SK-N-SH (cell line): ENCODE data around the gene ABCF3. TPM values are rescaled to one million over a fixed set of nuclear protein-coding genes. Genes with fewer than 3 reads are reported as not detected.

Experiments
- CTCF ChIA-PET: fragments of 300-600, 350-600 bp; formaldehyde crosslinking; extraction: SDS; loops from one replicate; lab custom pipeline; 2021; lab: Yijun Ruan, JAX
- POLR2A ChIA-PET: fragments of 350-600 bp; sonication (Branson Sonifier 250); formaldehyde crosslinking; extraction: SDS; loops from one replicate; lab custom pipeline; 2020; ENCODE audit warnings: antibody characterized with exemption, inconsistent platforms; lab: Yijun Ruan, JAX
- DNase-seq: peaks from one replicate; pipeline ENCODE4 v3.0.0; 2012
- H2AFZ ChIP-seq: fragments of 200-600 bp; sonication (generic); 2 replicates; pipeline ENCODE4 v1.8.1; 2016; ENCODE audit warnings: antibody characterized with exemption, mild to moderate bottlenecking, low read depth
- H3F3A ChIP-seq: fragments of 200-600 bp; sonication (generic); replicated peaks from 2 replicates; pipeline ENCODE3; 2016; ENCODE audit warnings: antibody characterized with exemption, mild to moderate bottlenecking; ENCODE audit not compliant: insufficient read depth
- H3K27ac ChIP-seq, 2 experiments: fragments of 200-500 bp in 1 of 2; fragments of 200-600 bp in 1 of 2; sonication (Bioruptor generic) in 1 of 2; sonication (generic), shearing (Covaris generic) in 1 of 2; 2 replicates each; pipeline versions ENCODE4 v1.5.1 to v1.6.1; 2014 to 2016; ENCODE audit warnings: low read depth in 2 of 2, inconsistent platforms in 1 of 2, low read length in 1 of 2, mild to moderate bottlenecking in 1 of 2, mixed read lengths in 1 of 2
- H3K27me3 ChIP-seq: fragments of 200-600 bp; sonication (generic), shearing (Covaris generic); 2 replicates; pipeline ENCODE4 v1.6.1; 2016; ENCODE audit warnings: mixed run types; ENCODE audit not compliant: insufficient read depth
- H3K36me3 ChIP-seq, 2 experiments: fragments of 200-500 bp in 1 of 2; fragments of 200-600 bp in 1 of 2; sonication (Bioruptor generic) in 1 of 2; sonication (generic) in 1 of 2; replicated peaks in 1 of 2; 2 replicates each; pipeline versions ENCODE3 to v1.5.1; 2014 to 2016; ENCODE audit warnings: low read length in 1 of 2, mild to moderate bottlenecking in 1 of 2; ENCODE audit not compliant: insufficient read depth in 2 of 2, control insufficient read depth in 1 of 2
- H3K4me1 ChIP-seq, 2 experiments: fragments of 200-500 bp in 1 of 2; fragments of 200-600 bp in 1 of 2; sonication (Bioruptor generic) in 1 of 2; sonication (generic), shearing (Covaris generic) in 1 of 2; 2 replicates each; pipeline versions ENCODE4 v1.5.1 to v1.6.1; 2014 to 2016; ENCODE audit warnings: low read depth in 1 of 2, low read length in 1 of 2, mixed run types in 1 of 2; ENCODE audit not compliant: insufficient read depth in 2 of 2, control insufficient read depth in 1 of 2
- H3K4me2 ChIP-seq: fragments of 200-600 bp; sonication (generic), shearing (Covaris generic); 2 replicates; pipeline ENCODE4 v1.6.1; 2017; ENCODE audit warnings: mixed run types
- H3K4me3 ChIP-seq, 2 experiments: fragments of 200-500 bp in 1 of 2; fragments of 200-600 bp in 1 of 2; sonication (Bioruptor generic) in 1 of 2; sonication (generic), shearing (Covaris generic) in 1 of 2; 2 replicates each; pipeline versions ENCODE4 v1.5.1 to v1.8.1; 2014 to 2016; ENCODE audit warnings: low read depth in 2 of 2, inconsistent platforms in 1 of 2, low read length in 1 of 2, mild to moderate bottlenecking in 1 of 2, mixed read lengths in 1 of 2, moderate library complexity in 1 of 2
- H3K79me2 ChIP-seq: fragments of 200-600 bp; sonication (generic); 2 replicates; pipeline ENCODE4 v1.8.1; 2017; ENCODE audit warnings: mild to moderate bottlenecking; ENCODE audit not compliant: insufficient read depth
- H3K9ac ChIP-seq: fragments of 200-600 bp; sonication (generic); 2 replicates; pipeline ENCODE4 v1.6.1; 2017; ENCODE audit warnings: mixed run types
- H3K9me2 ChIP-seq: fragments of 200-600 bp; sonication (generic); 2 replicates; pipeline ENCODE4 v1.6.1; 2017; ENCODE audit warnings: mixed run types
- H3K9me3 ChIP-seq: fragments of 200-600 bp; sonication (generic); 2 replicates; pipeline ENCODE4 v1.6.1; 2017; ENCODE audit warnings: mixed run types, mild to moderate bottlenecking, moderate library complexity
- H4K20me1 ChIP-seq: fragments of 200-600 bp; sonication (generic); 2 replicates; pipeline ENCODE4 v1.6.1; 2017; ENCODE audit warnings: mild to moderate bottlenecking, mixed run types; ENCODE audit not compliant: insufficient read depth
- CHD2 ChIP-seq: fragments of 150-350 bp; IDR thresholded peaks from 2 replicates; pipeline ENCODE4 v1.6.1; 2018; ENCODE audit warnings: low read length; ENCODE audit not compliant: partially characterized antibody
- ELF1 ChIP-seq: IDR thresholded peaks from 2 replicates; pipeline ENCODE4 v1.4.0; 2012
- EP300 ChIP-seq, 2 experiments: IDR thresholded peaks; 2 replicates each; pipeline versions ENCODE4 v1.4.0 to v1.6.1; 2012; ENCODE audit warnings: borderline replicate concordance in 1 of 2, low read depth in 1 of 2, low read length in 1 of 2
- FOSL2 ChIP-seq: IDR thresholded peaks from 2 replicates; pipeline ENCODE4 v1.4.0; 2012; ENCODE audit warnings: low read depth, mild to moderate bottlenecking, moderate library complexity, borderline replicate concordance
- FOXJ3 ChIP-seq: sonication (generic); formaldehyde crosslinking; IDR thresholded peaks from 2 replicates; pipeline ENCODE4 v1.5.1; 2020; ENCODE audit warnings: mild to moderate bottlenecking, missing genetic modification reagents
- GABPA ChIP-seq: IDR thresholded peaks from 2 replicates; pipeline ENCODE4 v1.4.0; 2012; ENCODE audit warnings: low read depth, mild to moderate bottlenecking
- JUND ChIP-seq: IDR thresholded peaks from 2 replicates; pipeline ENCODE4 v1.4.0; 2012
- MEF2A ChIP-seq: IDR thresholded peaks from 2 replicates; pipeline ENCODE4 v1.4.0; 2012; ENCODE audit warnings: low read depth, borderline replicate concordance
- POLR2AphosphoS5 ChIP-seq: IDR thresholded peaks from 2 replicates; pipeline ENCODE4 v1.6.1; 2012; ENCODE audit warnings: low read depth, low read length
- RAD21 ChIP-seq: IDR thresholded peaks from 2 replicates; pipeline ENCODE4 v1.6.1; 2012; ENCODE audit warnings: mild to moderate bottlenecking, low read length
- SMC3 ChIP-seq: IDR thresholded peaks from 2 replicates; pipeline ENCODE4 v1.6.1; 2012; ENCODE audit warnings: low read depth, low read length, improper control_type of control experiment
- TAF1 ChIP-seq: IDR thresholded peaks from 2 replicates; pipeline ENCODE4 v1.6.1; 2012; ENCODE audit warnings: low read depth, mild to moderate bottlenecking, low read length, moderate library complexity, borderline replicate concordance
- TEAD4 ChIP-seq: IDR thresholded peaks from 2 replicates; pipeline ENCODE4 v1.4.0; 2012; ENCODE audit warnings: mild to moderate bottlenecking, borderline replicate concordance; ENCODE audit not compliant: insufficient read depth
- YY1 ChIP-seq: IDR thresholded peaks from 2 replicates; pipeline ENCODE4 v1.4.0; 2012; ENCODE audit warnings: low read depth, mild to moderate bottlenecking
- WGBS: methylation state at CpG from one replicate; pipeline ENCODE4 v1.1.6; 2017; ENCODE audit warnings: low lambda C conversion rate; 5-methylcytosine and 5-hydroxymethylcytosine counted together
- polyA plus RNA-seq, 3 experiments: library from polyadenylated mRNA; depleted of rRNA; stranded (reverse); fragments of >200 nt; gene quantifications; 2 replicates each; pipeline ENCODE4 v1.2.3, GENCODE V29; 2012
- TF ChIP-seq, protein P1 (sequence below): IDR thresholded peaks from 2 replicates; pipeline ENCODE4 v1.4.0; 2012; ENCODE audit warnings: low read depth, borderline replicate concordance
- TF ChIP-seq, protein P2 (sequence below): fragments of 150-350 bp; IDR thresholded peaks from 2 replicates; pipeline ENCODE4 v1.6.1; 2017; ENCODE audit warnings: antibody characterized with exemption, low read length, low read depth, borderline replicate concordance
- TF ChIP-seq, protein P3 (sequence below): IDR thresholded peaks from 2 replicates; pipeline ENCODE4 v1.6.1; 2012; ENCODE audit warnings: mild to moderate bottlenecking, low read depth, low read length, moderate library complexity
- TF ChIP-seq, protein P4 (sequence below): IDR thresholded peaks from 2 replicates; pipeline ENCODE4 v1.4.0; 2012; ENCODE audit warnings: low read depth

The ABCF3 gene
- polyA plus RNA-seq, 1 of the 3 experiments (the other 2 are of a cell fraction): 55.6 TPM

DNA sequence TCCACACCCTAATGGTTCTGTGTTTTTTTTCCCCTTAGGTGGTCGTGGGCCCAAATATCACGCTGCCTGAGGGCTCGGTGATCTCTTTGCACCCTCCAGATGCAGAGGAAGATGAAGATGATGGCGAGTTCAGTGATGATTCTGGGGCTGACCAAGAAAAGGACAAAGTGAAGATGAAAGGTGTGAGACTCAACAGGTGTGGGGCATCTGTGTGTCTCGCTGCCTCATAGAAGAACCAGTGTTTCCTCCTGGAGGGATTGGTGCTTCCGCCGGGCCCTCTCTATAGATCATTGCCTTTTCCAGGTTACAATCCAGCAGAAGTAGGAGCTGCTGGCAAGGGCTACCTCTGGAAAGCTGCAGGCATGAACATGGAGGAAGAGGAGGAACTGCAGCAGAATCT lies 43.8 kb upstream of the ABCF3 start:
- Histone ChIP-seq H3K27ac (no peak overlapping the region), H3F3A (no peaks in the 10 kb centered on the region), H3K9me2 (no peaks in the 10 kb centered on the region), H3K27me3 (no peaks in the 10 kb centered on the region), H3K79me2 (peaks cover 43% of the 10 kb centered on the region), H3K4me3 (no peak overlapping the region), H3K9me3 (no peaks in the 10 kb centered on the region), H3K4me2 (no peak overlapping the region), H4K20me1 (no peaks in the 10 kb centered on the region), H2AFZ (no peak overlapping the region), H3K9ac (no peak overlapping the region), H3K4me1 (peaks cover 0 to 2% of the 10 kb centered on the region in 2 experiments; a peak in 1 of 4 replicates), H3K36me3 (peaks cover 43 to 68% of the 10 kb centered on the region in 2 experiments)
- WGBS: 95% methylated on average over 7 of the region's 7 CpGs
- ChIA-PET POLR2A (no interaction called here), CTCF (interaction anchor here (1.3 kb wide), 1 partner anchor 108 kb away, joined by 5 read pairs; the partner anchor contains the start of gene EEF1AKMT4)
- TF ChIP-seq, protein P1, sequence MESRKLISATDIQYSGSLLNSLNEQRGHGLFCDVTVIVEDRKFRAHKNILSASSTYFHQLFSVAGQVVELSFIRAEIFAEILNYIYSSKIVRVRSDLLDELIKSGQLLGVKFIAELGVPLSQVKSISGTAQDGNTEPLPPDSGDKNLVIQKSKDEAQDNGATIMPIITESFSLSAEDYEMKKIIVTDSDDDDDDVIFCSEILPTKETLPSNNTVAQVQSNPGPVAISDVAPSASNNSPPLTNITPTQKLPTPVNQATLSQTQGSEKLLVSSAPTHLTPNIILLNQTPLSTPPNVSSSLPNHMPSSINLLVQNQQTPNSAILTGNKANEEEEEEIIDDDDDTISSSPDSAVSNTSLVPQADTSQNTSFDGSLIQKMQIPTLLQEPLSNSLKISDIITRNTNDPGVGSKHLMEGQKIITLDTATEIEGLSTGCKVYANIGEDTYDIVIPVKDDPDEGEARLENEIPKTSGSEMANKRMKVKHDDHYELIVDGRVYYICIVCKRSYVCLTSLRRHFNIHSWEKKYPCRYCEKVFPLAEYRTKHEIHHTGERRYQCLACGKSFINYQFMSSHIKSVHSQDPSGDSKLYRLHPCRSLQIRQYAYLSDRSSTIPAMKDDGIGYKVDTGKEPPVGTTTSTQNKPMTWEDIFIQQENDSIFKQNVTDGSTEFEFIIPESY: no peak
- TF ChIP-seq TEAD4 (no peak), MEF2A (no peak), TAF1 (no peak), YY1 (no peak), ELF1 (no peak), FOSL2 (no peak)
- TF ChIP-seq, protein P2, sequence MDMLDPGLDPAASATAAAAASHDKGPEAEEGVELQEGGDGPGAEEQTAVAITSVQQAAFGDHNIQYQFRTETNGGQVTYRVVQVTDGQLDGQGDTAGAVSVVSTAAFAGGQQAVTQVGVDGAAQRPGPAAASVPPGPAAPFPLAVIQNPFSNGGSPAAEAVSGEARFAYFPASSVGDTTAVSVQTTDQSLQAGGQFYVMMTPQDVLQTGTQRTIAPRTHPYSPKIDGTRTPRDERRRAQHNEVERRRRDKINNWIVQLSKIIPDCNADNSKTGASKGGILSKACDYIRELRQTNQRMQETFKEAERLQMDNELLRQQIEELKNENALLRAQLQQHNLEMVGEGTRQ: no peak
- no peak for DNase-seq

DNA sequence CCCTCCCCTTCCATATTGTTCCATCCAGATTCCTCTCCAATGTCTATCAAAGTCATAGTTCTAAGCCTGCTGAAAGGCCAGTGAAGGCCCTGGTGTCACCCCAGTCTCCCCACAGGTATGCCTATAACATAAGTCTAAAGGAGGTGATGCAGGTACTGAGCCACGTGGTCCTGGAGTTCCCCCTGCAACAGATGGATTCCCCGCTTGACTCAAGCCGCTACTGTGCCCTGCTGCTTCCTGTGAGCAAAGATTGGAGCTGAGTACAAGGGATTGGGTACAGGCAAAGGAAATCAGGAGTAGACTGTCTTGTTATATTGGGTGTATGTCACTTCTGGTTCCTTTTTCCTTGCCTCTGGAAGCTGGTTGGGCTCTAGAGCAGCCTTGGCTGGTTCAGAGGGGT lies 42.7 kb upstream of the ABCF3 start:
- peaks cover 0 to 2% of the 10 kb centered on the region in 2 experiments; a peak in 1 of 4 replicates for H3K4me1 ChIP-seq
- no peak overlapping the region for H3K27ac ChIP-seq
- H2AFZ ChIP-seq: no peak overlapping the region
- 86% methylated on average over 3 of the region's 3 CpGs for WGBS
- DNase-seq: no peak
- H3K4me2 ChIP-seq: no peak overlapping the region
- no peak overlapping the region for H3K4me3 ChIP-seq
- no peaks in the 10 kb centered on the region for H3K9me3 ChIP-seq
- peaks cover 3% of the 10 kb centered on the region for H3F3A ChIP-seq
- ChIA-PET POLR2A (interaction anchor here (1.6 kb wide), 1 partner anchor 8 kb away, joined by 4 read pairs; the partner anchor contains the start of gene EIF2B5), CTCF (interaction anchor here (3.0 to 4.3 kb wide), 2 partner anchors 8 to 13 kb away, joined by 15 to 31 read pairs; partner anchors contain the start of genes DVL3 and EIF2B5)
- H3K9ac ChIP-seq: no peak overlapping the region
- no peaks in the 10 kb centered on the region for H3K9me2 ChIP-seq
- H3K79me2 ChIP-seq: peaks cover 32% of the 10 kb centered on the region
- H4K20me1 ChIP-seq: no peaks in the 10 kb centered on the region
- H3K36me3 ChIP-seq: peaks cover 43 to 60% of the 10 kb centered on the region in 2 experiments
- no peaks in the 10 kb centered on the region for H3K27me3 ChIP-seq
- TF ChIP-seq, protein P3, sequence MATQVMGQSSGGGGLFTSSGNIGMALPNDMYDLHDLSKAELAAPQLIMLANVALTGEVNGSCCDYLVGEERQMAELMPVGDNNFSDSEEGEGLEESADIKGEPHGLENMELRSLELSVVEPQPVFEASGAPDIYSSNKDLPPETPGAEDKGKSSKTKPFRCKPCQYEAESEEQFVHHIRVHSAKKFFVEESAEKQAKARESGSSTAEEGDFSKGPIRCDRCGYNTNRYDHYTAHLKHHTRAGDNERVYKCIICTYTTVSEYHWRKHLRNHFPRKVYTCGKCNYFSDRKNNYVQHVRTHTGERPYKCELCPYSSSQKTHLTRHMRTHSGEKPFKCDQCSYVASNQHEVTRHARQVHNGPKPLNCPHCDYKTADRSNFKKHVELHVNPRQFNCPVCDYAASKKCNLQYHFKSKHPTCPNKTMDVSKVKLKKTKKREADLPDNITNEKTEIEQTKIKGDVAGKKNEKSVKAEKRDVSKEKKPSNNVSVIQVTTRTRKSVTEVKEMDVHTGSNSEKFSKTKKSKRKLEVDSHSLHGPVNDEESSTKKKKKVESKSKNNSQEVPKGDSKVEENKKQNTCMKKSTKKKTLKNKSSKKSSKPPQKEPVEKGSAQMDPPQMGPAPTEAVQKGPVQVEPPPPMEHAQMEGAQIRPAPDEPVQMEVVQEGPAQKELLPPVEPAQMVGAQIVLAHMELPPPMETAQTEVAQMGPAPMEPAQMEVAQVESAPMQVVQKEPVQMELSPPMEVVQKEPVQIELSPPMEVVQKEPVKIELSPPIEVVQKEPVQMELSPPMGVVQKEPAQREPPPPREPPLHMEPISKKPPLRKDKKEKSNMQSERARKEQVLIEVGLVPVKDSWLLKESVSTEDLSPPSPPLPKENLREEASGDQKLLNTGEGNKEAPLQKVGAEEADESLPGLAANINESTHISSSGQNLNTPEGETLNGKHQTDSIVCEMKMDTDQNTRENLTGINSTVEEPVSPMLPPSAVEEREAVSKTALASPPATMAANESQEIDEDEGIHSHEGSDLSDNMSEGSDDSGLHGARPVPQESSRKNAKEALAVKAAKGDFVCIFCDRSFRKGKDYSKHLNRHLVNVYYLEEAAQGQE: no peak
- TF ChIP-seq, protein P2: no peak
- no peak for TF ChIP-seq MEF2A
- TF ChIP-seq GABPA: no peak
- no peak for TF ChIP-seq POLR2AphosphoS5
- TF ChIP-seq, protein P4, sequence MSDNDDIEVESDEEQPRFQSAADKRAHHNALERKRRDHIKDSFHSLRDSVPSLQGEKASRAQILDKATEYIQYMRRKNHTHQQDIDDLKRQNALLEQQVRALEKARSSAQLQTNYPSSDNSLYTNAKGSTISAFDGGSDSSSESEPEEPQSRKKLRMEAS: no peak
- TF ChIP-seq FOXJ3 (CRISPR knock-in tag): no peak
- no peak for TF ChIP-seq JUND
- no peak for TF ChIP-seq RAD21
- no peak for TF ChIP-seq CHD2
- no peak for TF ChIP-seq YY1
- TF ChIP-seq SMC3: no peak
- TF ChIP-seq EP300 (IDR thresholded peaks at IDR 0.05; ENCODE audit: borderline replicate concordance in 1 of 2, low read depth in 1 of 2, low read length in 1 of 2): no peak
- no peak for TF ChIP-seq TEAD4
